GM12891 (cell line): ENCODE measurements around the gene CSMD2.

Experiments used
- POLR2A ChIP-seq: IDR thresholded peaks from 2 replicates; pipeline ENCODE4 v1.6.1; 2011; ENCODE audit warnings: low read depth, low read length, control low read depth
- POLR2AphosphoS5 ChIP-seq: IDR thresholded peaks from 2 replicates; pipeline ENCODE4 v1.6.1; 2011; ENCODE audit warnings: low read depth, low read length, control low read depth

GRCh38 chr1:33501309-33501708, 663.7 kb downstream of the CSMD2 start:
- no peak for TF ChIP-seq POLR2AphosphoS5
- no peak for TF ChIP-seq POLR2A
